HepG2 (cell line): ENCODE measurements around the gene TAS1R1. TPM values are rescaled to one million over a fixed set of nuclear protein-coding genes. Genes with fewer than 3 reads are reported as not detected.

Experiments used
- BRCA1 ChIP-seq: sonication (generic); formaldehyde crosslinking; IDR thresholded peaks from 2 replicates; pipeline ENCODE4 v1.4.0; 2020; ENCODE audit warnings: missing genetic modification reagents
- EHMT2 ChIP-seq: fragments of 200-600 bp; sonication (generic); IDR thresholded peaks from 2 replicates; pipeline ENCODE4 v1.7.0; 2017; ENCODE audit warnings: antibody characterized with exemption, low read depth, low read length, borderline replicate concordance
- ELF1 ChIP-seq: sonication (generic); formaldehyde crosslinking; IDR thresholded peaks from 2 replicates; pipeline ENCODE4 v1.4.0; 2020; ENCODE audit warnings: missing genetic modification reagents
- FOXO1 ChIP-seq: sonication (generic); formaldehyde crosslinking; IDR thresholded peaks from 2 replicates; pipeline ENCODE4 v1.4.0; 2020; ENCODE audit warnings: missing genetic modification reagents
- HNRNPH1 ChIP-seq: fragments of 200-400 bp; formaldehyde crosslinking; optimal IDR thresholded peaks from 2 replicates; pipeline ENCODE3; 2017; ENCODE audit warnings: mild to moderate bottlenecking, low read depth, low read length
- NCOA5 ChIP-seq: sonication (generic); formaldehyde crosslinking; IDR thresholded peaks from 2 replicates; pipeline ENCODE4 v1.4.0; 2020; ENCODE audit warnings: missing genetic modification reagents
- NONO ChIP-seq, 2 experiments: fragments of 450-650 bp in 1 of 2; sonication (generic) in 1 of 2; formaldehyde crosslinking in 1 of 2; IDR thresholded peaks in 1 of 2; conservative IDR thresholded peaks in 1 of 2; 2 replicates each; pipeline versions ENCODE4 v1.6.1 to v1.8.0; 2017 to 2022; ENCODE audit warnings: mild to moderate bottlenecking in 1 of 2, missing genetic modification reagents in 1 of 2, moderate library complexity in 1 of 2
- PCBP1 ChIP-seq: fragments of 200-400 bp; formaldehyde crosslinking; IDR thresholded peaks from 2 replicates; pipeline ENCODE4 v1.6.1; 2017; ENCODE audit warnings: mild to moderate bottlenecking, low read depth, low read length, borderline replicate concordance
- RARA ChIP-seq: IDR thresholded peaks from 2 replicates; pipeline ENCODE4 v1.6.1; 2016; ENCODE audit warnings: missing genetic modification reagents, missing compliant biosample characterization
- RBAK ChIP-seq: sonication (generic); formaldehyde crosslinking; IDR thresholded peaks from 2 replicates; pipeline ENCODE4 v1.5.1; 2020; ENCODE audit warnings: mild to moderate bottlenecking, missing genetic modification reagents
- RCOR2 ChIP-seq: IDR thresholded peaks from 2 replicates; pipeline ENCODE4 v1.6.1; 2016; ENCODE audit warnings: missing biosample characterization, missing genetic modification reagents
- SMAD3 ChIP-seq: sonication (generic); formaldehyde crosslinking; IDR thresholded peaks from 2 replicates; pipeline ENCODE4 v1.4.0; 2020; ENCODE audit warnings: missing genetic modification reagents
- SUZ12 ChIP-seq: fragments of 150-350 bp; IDR thresholded peaks from 2 replicates; pipeline ENCODE4 v1.6.1; 2014; ENCODE audit warnings: low read depth, low read length
- TBX3 ChIP-seq: fragments of 450-650 bp; IDR thresholded peaks from 2 replicates; pipeline ENCODE4 v1.6.1; 2017; ENCODE audit warnings: antibody characterized with exemption, mild to moderate bottlenecking, inconsistent platforms, borderline replicate concordance
- TMF1 ChIP-seq: sonication (generic); formaldehyde crosslinking; IDR thresholded peaks from 2 replicates; pipeline ENCODE4 v1.8.1; 2022; ENCODE audit warnings: low read depth, missing genetic modification reagents
- TP53 ChIP-seq: sonication (generic); formaldehyde crosslinking; conservative IDR thresholded peaks from 2 replicates; pipeline ENCODE4 v1.4.0; 2020; ENCODE audit warnings: missing genetic modification reagents
- ZNF230 ChIP-seq: sonication (generic); formaldehyde crosslinking; IDR thresholded peaks from 2 replicates; pipeline ENCODE4 v1.4.0; 2020; ENCODE audit warnings: mild to moderate bottlenecking, missing genetic modification reagents
- ZNF292 ChIP-seq: sonication (generic); formaldehyde crosslinking; IDR thresholded peaks from 2 replicates; pipeline ENCODE4 v1.8.1; 2022; ENCODE audit warnings: mild to moderate bottlenecking, low read depth, missing genetic modification reagents, borderline replicate concordance
- ZNF317 ChIP-seq: sonication (generic); formaldehyde crosslinking; IDR thresholded peaks from 2 replicates; pipeline ENCODE4 v1.5.0; 2020; ENCODE audit warnings: mild to moderate bottlenecking, missing genetic modification reagents
- ZNF619 ChIP-seq: sonication (generic); formaldehyde crosslinking; IDR thresholded peaks from 2 replicates; pipeline ENCODE4 v1.4.0; 2020; ENCODE audit warnings: mild to moderate bottlenecking, missing genetic modification reagents
- ZNF792 ChIP-seq: IDR thresholded peaks from 2 replicates; pipeline ENCODE4 v1.6.1; 2016
- polyA plus RNA-seq, 8 experiments: library from polyadenylated mRNA; depleted of rRNA in 3 of 8; stranded (reverse) in 7 of 8; unstranded in 1 of 8; fragments of >200 nt; fragmentation: Illumina TruSeq in 4 of 8; extraction: Trizol in 4 of 8; gene quantifications; 2 replicates each; pipeline versions ENCODE4 v1.2.1 to v1.2.3, GENCODE V29; 2011 to 2016; ENCODE audit warnings: low read depth in 4 of 8, missing spikeins in 1 of 8, mixed read lengths in 1 of 8; ENCODE audit not compliant: insufficient read depth in 1 of 8
- total RNA-seq, 5 experiments: library from RNA; depleted of rRNA; stranded (reverse); fragments of >200 nt; fragmentation: Illumina TruSeq; extraction: Trizol; gene quantifications; 2 replicates each; pipeline ENCODE4 v1.2.3, GENCODE V29; 2016; ENCODE audit warnings: low read depth in 1 of 5
- TF ChIP-seq, protein P1 (sequence below): sonication (generic); formaldehyde crosslinking; IDR thresholded peaks from 2 replicates; pipeline ENCODE4 v1.4.0; 2020; ENCODE audit warnings: mild to moderate bottlenecking, low read depth, missing genetic modification reagents
- TF ChIP-seq, protein P2 (sequence below): sonication (generic); formaldehyde crosslinking; IDR thresholded peaks from 2 replicates; pipeline ENCODE4 v1.9.0; 2021; ENCODE audit warnings: missing genetic modification reagents, borderline replicate concordance
- TF ChIP-seq, protein P3 (sequence below): sonication (generic); formaldehyde crosslinking; IDR thresholded peaks from 2 replicates; pipeline ENCODE4 v1.4.0; 2020; ENCODE audit warnings: missing genetic modification reagents; ENCODE audit errors: not compliant biosample characterization
- TF ChIP-seq, protein P4 (sequence below): sonication (generic); formaldehyde crosslinking; IDR thresholded peaks from 2 replicates; pipeline ENCODE4 v1.8.1; 2023; ENCODE audit warnings: mild to moderate bottlenecking, missing genetic modification reagents
- TF ChIP-seq, protein P5 (sequence below): sonication (generic); formaldehyde crosslinking; IDR thresholded peaks from 2 replicates; pipeline ENCODE4 v1.4.0; 2020; ENCODE audit warnings: mild to moderate bottlenecking, missing genetic modification reagents

The TAS1R1 gene
- total and polyA plus RNA-seq, 2 of the 13 experiments (the other 11 are each of a cell fraction or from before 2014, with no cell fraction given): 1.4 to 1.6 TPM

DNA sequence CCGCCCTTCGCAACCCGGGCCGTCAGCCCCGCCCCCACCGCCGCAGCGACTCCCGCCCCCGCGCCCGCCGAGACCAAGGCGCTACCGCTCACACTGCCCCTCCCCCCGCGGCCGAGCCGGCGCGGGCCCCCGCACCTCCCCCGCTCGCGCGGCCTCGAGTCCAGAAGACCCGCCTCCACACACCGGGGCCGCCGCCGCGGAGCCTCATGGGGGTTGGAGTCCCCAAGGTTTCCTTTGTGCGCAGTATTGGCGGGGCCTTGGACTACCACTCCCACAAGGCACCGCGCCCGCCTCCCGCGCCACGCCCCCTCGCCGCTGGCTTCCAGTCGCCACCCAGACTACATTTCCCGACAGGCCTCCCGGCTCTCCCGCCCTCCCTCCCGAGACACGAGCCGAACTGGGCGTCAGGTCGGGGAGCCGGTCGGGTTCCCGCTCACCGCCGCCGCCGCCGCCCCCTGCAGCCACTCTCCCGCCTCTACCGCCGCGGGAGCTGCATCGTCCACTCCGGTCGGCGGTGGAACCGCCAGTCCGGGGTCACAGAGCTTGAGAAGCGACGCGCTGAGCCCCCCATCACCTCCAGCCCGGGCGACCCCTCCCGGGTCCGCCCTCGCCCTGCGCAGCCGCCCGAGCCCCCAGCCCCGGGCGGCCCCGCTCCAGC is 58.4 kb downstream of the TAS1R1 start, which contains the start of gene PHF13 (continued):
- TF ChIP-seq, protein P1, sequence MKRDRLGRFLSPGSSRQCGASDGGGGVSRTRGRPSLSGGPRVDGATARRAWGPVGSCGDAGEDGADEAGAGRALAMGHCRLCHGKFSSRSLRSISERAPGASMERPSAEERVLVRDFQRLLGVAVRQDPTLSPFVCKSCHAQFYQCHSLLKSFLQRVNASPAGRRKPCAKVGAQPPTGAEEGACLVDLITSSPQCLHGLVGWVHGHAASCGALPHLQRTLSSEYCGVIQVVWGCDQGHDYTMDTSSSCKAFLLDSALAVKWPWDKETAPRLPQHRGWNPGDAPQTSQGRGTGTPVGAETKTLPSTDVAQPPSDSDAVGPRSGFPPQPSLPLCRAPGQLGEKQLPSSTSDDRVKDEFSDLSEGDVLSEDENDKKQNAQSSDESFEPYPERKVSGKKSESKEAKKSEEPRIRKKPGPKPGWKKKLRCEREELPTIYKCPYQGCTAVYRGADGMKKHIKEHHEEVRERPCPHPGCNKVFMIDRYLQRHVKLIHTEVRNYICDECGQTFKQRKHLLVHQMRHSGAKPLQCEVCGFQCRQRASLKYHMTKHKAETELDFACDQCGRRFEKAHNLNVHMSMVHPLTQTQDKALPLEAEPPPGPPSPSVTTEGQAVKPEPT: no peak
- TF ChIP-seq ZNF619 (CRISPR knock-in tag) (no peak), ELF1 (peak; percentile 69), TMF1 (CRISPR knock-in tag) (no peak), HNRNPH1 (no peak), NONO (IDR thresholded peaks at IDR 0.05) (no peak), NONO (CRISPR knock-in tag; conservative IDR thresholded peaks at IDR 0.05) (no peak), SMAD3 (CRISPR knock-in tag) (no peak), EHMT2 (no peak), SUZ12 (peak; percentile 88), BRCA1 (CRISPR knock-in tag) (no peak), TP53 (CRISPR knock-in tag) (no peak), NCOA5 (CRISPR knock-in tag) (no peak), ZNF292 (no peak), RBAK (CRISPR knock-in tag) (no peak), RARA (CRISPR knock-in tag) (peak; percentile 34), FOXO1 (CRISPR knock-in tag) (no peak), TBX3 (no peak), RCOR2 (CRISPR knock-in tag) (no peak), PCBP1 (0 out of 2 replicates have a peak, but pooled peaks have one; percentile 49), ZNF317 (CRISPR knock-in tag) (no peak), ZNF792 (CRISPR knock-in tag) (0 out of 2 replicates have a peak, but pooled peaks have one; percentile 32), ZNF230 (CRISPR knock-in tag) (no peak)
- TF ChIP-seq, protein P2, sequence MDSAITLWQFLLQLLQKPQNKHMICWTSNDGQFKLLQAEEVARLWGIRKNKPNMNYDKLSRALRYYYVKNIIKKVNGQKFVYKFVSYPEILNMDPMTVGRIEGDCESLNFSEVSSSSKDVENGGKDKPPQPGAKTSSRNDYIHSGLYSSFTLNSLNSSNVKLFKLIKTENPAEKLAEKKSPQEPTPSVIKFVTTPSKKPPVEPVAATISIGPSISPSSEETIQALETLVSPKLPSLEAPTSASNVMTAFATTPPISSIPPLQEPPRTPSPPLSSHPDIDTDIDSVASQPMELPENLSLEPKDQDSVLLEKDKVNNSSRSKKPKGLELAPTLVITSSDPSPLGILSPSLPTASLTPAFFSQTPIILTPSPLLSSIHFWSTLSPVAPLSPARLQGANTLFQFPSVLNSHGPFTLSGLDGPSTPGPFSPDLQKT: no peak
- TF ChIP-seq, protein P3, sequence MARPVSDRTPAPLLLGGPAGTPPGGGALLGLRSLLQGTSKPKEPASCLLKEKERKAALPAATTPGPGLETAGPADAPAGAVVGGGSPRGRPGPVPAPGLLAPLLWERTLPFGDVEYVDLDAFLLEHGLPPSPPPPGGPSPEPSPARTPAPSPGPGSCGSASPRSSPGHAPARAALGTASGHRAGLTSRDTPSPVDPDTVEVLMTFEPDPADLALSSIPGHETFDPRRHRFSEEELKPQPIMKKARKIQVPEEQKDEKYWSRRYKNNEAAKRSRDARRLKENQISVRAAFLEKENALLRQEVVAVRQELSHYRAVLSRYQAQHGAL: no peak
- TF ChIP-seq, protein P4, sequence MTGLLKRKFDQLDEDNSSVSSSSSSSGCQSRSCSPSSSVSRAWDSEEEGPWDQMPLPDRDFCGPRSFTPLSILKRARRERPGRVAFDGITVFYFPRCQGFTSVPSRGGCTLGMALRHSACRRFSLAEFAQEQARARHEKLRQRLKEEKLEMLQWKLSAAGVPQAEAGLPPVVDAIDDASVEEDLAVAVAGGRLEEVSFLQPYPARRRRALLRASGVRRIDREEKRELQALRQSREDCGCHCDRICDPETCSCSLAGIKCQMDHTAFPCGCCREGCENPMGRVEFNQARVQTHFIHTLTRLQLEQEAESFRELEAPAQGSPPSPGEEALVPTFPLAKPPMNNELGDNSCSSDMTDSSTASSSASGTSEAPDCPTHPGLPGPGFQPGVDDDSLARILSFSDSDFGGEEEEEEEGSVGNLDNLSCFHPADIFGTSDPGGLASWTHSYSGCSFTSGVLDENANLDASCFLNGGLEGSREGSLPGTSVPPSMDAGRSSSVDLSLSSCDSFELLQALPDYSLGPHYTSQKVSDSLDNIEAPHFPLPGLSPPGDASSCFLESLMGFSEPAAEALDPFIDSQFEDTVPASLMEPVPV (CRISPR knock-in tag): 0 out of 2 replicates have a peak, but pooled peaks have one; percentile 44
- TF ChIP-seq, protein P5, sequence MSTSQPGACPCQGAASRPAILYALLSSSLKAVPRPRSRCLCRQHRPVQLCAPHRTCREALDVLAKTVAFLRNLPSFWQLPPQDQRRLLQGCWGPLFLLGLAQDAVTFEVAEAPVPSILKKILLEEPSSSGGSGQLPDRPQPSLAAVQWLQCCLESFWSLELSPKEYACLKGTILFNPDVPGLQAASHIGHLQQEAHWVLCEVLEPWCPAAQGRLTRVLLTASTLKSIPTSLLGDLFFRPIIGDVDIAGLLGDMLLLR (CRISPR knock-in tag): no peak
